Sigmoid colon (tissue), 7 donors: ENCODE measurements around the gene SEMA7A. TPM values are rescaled to one million over a fixed set of nuclear protein-coding genes. Genes with fewer than 3 reads are reported as not detected.

Source experiments
- DNase-seq: peaks from one replicate; pipeline ENCODE4 v3.0.0-alpha.2; 2019
- H3K27ac ChIP-seq, 4 donors: fragments of 200-600 bp; sonication (generic); one replicate each; pipeline ENCODE4 v1.5.1; 2016 to 2019; ENCODE audit warnings: mild to moderate bottlenecking in 1 of 4
- H3K27me3 ChIP-seq, 3 donors: fragments of 200-600 bp; sonication (generic); one replicate each; pipeline ENCODE4 v1.5.1; 2019; ENCODE audit warnings: mild to moderate bottlenecking in 1 of 3
- H3K36me3 ChIP-seq, 4 donors: fragments of 200-600 bp; sonication (generic); one replicate each; pipeline ENCODE4 v1.5.1; 2016 to 2019
- H3K4me1 ChIP-seq, 4 donors: fragments of 200-600 bp; sonication (generic); one replicate each; pipeline ENCODE4 v1.5.1; 2017 to 2019
- H3K4me3 ChIP-seq, 4 donors: fragments of 200-600 bp; sonication (generic); one replicate each; pipeline ENCODE4 v1.5.1; 2017 to 2019; ENCODE audit warnings: mild to moderate bottlenecking in 2 of 4, moderate library complexity in 1 of 4
- H3K9me3 ChIP-seq, 4 donors: fragments of 200-600 bp in 3 of 4; sonication (generic) in 3 of 4; one replicate each; pipeline versions ENCODE4 v1.5.1 to v1.6.1; 2013 to 2019
- EP300 ChIP-seq, 4 donors: sonication (generic); formaldehyde crosslinking; IDR thresholded peaks; one replicate each; pipeline ENCODE4 v1.6.1; 2017; ENCODE audit warnings: antibody characterized with exemption in 4 of 4
- POLR2A ChIP-seq, 2 donors: fragments of 450-650 bp; IDR thresholded peaks; one replicate each; pipeline ENCODE4 v1.6.1; 2016; ENCODE audit warnings: antibody characterized with exemption in 2 of 2, mild to moderate bottlenecking in 2 of 2, moderate library complexity in 2 of 2
- POLR2AphosphoS5 ChIP-seq, 4 donors: sonication (generic); formaldehyde crosslinking; IDR thresholded peaks; one replicate each; pipeline ENCODE4 v1.6.1; 2017; ENCODE audit warnings: antibody characterized with exemption in 4 of 4
- WGBS, 2 donors: extraction: QIAGEN DNeasy Blood & Tissue Kit; methylation state at CpG; one replicate each; pipeline ENCODE4 v1.1.7; 2013; 5-methylcytosine and 5-hydroxymethylcytosine counted together
- intact Hi-C: fragments of 100-400 bp; cut with DNase I; formaldehyde crosslinking; loops from one replicate; pipeline ENCODE4 v1.15.1; 2023
- polyA plus RNA-seq, 3 donors: library from polyadenylated mRNA; stranded (reverse); fragments of 200-250 nt; gene quantifications; one replicate each; pipeline ENCODE4 v1.2.3, GENCODE V29; 2013
- total RNA-seq, 4 donors: library from RNA; depleted of rRNA; stranded (reverse); fragments of >200 nt; gene quantifications; one replicate each; pipeline ENCODE4 v1.1.0, GENCODE V29; 2016
- TF ChIP-seq, protein P1 (sequence below), 4 experiments: fragments of 450-650 bp in 3 of 4; fragments of 200-600 bp in 1 of 4; IDR thresholded peaks; one replicate each; pipeline ENCODE4 v1.5.1; 2016 to 2019; ENCODE audit warnings: antibody characterized with exemption in 4 of 4, mild to moderate bottlenecking in 3 of 4, moderate library complexity in 2 of 4
- donor health status: healthy with polysubstance abuse.
- donor health status: Bipolar disorder and iron deficiency.
- donor health status: healthy.

SEMA7A gene
- total and polyA plus RNA-seq, 7 donors, result 0.28 to 9.8 (median 1.2) TPM; not detected in 1

DNA sequence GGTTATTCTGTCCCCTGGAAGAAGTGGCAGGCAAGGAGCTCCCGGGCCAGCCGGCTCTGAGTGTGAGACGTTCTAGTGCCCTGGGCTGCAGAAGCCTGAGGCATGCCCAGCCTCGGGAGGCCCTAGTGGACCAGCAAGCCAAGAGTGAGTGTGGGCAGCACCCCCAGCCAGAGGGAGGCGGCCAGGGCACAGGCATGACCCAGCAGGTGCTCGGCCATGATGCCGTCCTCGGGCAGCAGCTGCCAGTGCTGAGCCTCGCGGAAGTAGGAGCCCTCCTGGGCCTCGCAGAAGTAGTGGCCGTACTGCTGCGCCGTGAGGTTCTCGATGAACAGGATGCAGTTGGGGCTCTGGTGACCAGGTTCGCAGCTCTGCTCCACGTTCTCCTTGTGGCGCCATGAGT is 23.3 kb downstream of the SEMA7A start:
- H3K27me3 ChIP-seq, result no peaks in the 10 kb centered on the region
- DNase-seq, result no peak
- WGBS, 2 donors, result 94 to 95% methylated on average over 18 of the region's 18 CpGs
- H3K4me1 ChIP-seq, result no peaks in the 10 kb centered on the region
- H3K4me3 ChIP-seq, result no peak overlapping the region
- no peaks in the 10 kb centered on the region for H3K36me3 ChIP-seq
- H3K9me3 ChIP-seq, result no peaks in the 10 kb centered on the region
- TF ChIP-seq POLR2AphosphoS5 (IDR thresholded peaks at IDR 0.05) (no peak), EP300 (IDR thresholded peaks at IDR 0.05) (no peak), POLR2A (IDR thresholded peaks at IDR 0.05) (no peak)
- TF ChIP-seq, protein P1, sequence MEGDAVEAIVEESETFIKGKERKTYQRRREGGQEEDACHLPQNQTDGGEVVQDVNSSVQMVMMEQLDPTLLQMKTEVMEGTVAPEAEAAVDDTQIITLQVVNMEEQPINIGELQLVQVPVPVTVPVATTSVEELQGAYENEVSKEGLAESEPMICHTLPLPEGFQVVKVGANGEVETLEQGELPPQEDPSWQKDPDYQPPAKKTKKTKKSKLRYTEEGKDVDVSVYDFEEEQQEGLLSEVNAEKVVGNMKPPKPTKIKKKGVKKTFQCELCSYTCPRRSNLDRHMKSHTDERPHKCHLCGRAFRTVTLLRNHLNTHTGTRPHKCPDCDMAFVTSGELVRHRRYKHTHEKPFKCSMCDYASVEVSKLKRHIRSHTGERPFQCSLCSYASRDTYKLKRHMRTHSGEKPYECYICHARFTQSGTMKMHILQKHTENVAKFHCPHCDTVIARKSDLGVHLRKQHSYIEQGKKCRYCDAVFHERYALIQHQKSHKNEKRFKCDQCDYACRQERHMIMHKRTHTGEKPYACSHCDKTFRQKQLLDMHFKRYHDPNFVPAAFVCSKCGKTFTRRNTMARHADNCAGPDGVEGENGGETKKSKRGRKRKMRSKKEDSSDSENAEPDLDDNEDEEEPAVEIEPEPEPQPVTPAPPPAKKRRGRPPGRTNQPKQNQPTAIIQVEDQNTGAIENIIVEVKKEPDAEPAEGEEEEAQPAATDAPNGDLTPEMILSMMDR (IDR thresholded peaks at IDR 0.05), result no peak
- H3K27ac ChIP-seq, result no peak overlapping the region
- intact Hi-C loops, result no loop called here

DNA sequence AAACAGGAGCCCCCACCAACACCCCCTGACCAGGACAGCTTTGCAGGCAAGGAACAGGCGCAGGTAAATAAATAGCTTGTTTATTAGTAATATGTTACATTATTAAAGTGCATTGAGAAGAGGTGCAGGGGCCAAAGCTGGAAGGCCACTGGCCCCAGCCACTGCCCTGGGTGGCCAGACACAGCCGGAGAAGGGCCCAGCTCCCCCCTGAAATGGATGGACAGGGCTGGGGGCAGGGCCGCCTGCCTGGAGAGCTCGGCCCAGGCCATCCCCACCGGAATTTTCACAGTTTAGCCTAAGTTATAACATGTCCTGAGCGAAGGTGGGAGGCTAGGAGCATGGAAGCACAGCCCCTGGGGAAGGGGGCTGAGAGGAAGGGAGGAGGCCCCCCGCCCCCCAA is 24.5 kb downstream of the SEMA7A start:
- Histone ChIP-seq H3K4me3 (no peak overlapping the region), H3K27ac (no peak overlapping the region), H3K27me3 (no peaks in the 10 kb centered on the region), H3K4me1 (no peaks in the 10 kb centered on the region), H3K9me3 (no peaks in the 10 kb centered on the region), H3K36me3 (no peaks in the 10 kb centered on the region)
- TF ChIP-seq, protein P1 (IDR thresholded peaks at IDR 0.05), result no peak
- WGBS, 2 donors, result 65 to 80% methylated on average over 7 of the region's 7 CpGs
- no peak for DNase-seq
- intact Hi-C loops, result no loop called here

DNA sequence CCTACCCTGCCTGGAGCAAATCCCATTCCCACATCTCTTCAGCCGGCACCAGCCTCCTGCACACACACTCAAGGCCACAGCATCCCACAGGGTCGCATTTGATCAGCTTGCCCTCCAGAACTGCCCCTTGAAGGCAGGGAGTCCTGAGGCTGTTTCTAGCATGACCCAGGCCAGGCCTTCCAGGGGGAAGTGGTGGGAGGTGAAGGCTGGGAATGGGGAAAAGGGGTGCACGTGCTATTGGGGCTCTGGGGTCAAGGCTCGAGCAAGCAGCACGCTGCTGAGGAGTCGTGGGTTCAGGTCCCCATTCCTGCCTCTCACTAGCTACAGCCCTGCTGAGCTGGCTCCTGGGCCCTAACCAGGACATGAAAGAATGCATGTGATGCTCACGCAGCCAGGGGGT is 24.9 kb downstream of the SEMA7A start:
- H3K27ac ChIP-seq, result no peak overlapping the region
- H3K4me3 ChIP-seq, result no peak overlapping the region

DNA sequence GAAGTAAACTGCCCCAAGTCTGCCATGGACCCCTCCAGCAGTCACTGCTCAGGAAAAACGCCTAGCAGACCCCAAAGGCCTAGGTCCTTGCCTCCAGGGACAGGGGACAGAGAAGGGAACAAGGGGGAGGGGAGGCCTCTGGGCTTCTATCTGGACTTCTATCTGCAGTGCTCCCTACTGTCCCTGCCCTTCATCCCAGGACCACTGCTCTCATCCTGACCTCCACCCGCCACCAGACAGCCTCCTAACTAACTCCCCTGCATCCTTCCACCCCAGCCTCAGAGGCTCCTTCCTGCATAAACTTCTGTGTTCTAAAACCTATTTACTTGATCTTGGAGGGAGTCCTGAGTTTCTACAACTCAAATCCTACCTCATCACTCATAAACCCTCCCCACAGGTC is 25.4 kb downstream of the SEMA7A start:
- H3K27ac ChIP-seq, result no peak overlapping the region
- no peak for DNase-seq
- H3K9me3 ChIP-seq, result no peaks in the 10 kb centered on the region
- H3K4me3 ChIP-seq, result no peak overlapping the region
- H3K4me1 ChIP-seq, result no peaks in the 10 kb centered on the region
- WGBS, 2 donors, result 71 to 90% methylated on average over 2 of the region's 2 CpGs
- no peaks in the 10 kb centered on the region for H3K36me3 ChIP-seq
- intact Hi-C loops, result no loop called here
- TF ChIP-seq POLR2A (IDR thresholded peaks at IDR 0.05) (no peak), EP300 (IDR thresholded peaks at IDR 0.05) (no peak), POLR2AphosphoS5 (IDR thresholded peaks at IDR 0.05) (no peak)
- TF ChIP-seq, protein P1 (IDR thresholded peaks at IDR 0.05), result no peak
- H3K27me3 ChIP-seq, result peaks cover 0 to 2% (median 0%) of the 10 kb centered on the region in 3 donors

More for the DNA sequence above, 24.9 kb downstream of the SEMA7A start:
- Histone ChIP-seq H3K4me1 (no peaks in the 10 kb centered on the region), H3K36me3 (no peaks in the 10 kb centered on the region), H3K9me3 (no peaks in the 10 kb centered on the region), H3K27me3 (no peaks in the 10 kb centered on the region)
- TF ChIP-seq POLR2AphosphoS5 (IDR thresholded peaks at IDR 0.05), result no peak
- TF ChIP-seq, protein P1 (IDR thresholded peaks at IDR 0.05), result no peak
- TF ChIP-seq POLR2A (IDR thresholded peaks at IDR 0.05), result no peak
- no peak for TF ChIP-seq EP300 (IDR thresholded peaks at IDR 0.05)
- intact Hi-C loops, result no loop called here
- DNase-seq, result no peak
- 69 to 76% methylated on average over 7 of the region's 7 CpGs for WGBS, 2 donors

DNA sequence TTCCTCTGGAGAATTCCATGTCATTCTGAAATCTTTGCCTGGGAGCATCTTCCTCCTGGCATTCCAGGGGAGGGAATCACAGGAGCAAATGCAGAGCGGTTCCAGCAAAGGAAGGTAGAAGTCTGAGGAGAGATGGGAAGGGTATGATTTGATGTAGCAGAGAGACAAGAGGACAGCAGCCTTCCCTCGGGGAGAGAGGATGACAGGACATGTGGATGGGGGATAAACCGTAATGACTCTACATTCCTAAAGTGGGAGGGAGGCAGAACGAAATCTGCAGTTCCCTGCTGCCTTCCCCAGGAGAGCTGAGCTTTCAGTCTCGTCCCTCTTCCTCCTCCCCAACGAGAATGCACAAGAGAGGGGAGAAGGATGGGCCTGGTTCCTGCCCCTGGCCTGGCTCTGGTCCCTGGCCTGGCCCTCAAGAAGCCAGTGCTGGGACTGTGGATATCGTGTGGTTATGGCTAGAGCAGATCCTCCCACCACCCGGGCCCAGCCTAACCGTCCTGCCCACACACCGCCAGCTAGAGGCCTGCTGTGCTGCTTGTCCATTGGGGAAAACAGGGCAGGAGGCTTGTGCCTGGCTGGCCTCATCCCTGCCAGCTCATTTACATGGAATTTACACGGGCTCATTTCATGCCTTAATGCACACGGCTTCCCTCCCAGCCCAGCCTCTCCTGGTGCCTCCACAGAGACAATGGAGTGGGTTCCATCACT is 26.6 kb downstream of the SEMA7A start:
- WGBS, 2 donors, result 32 to 62% methylated on average over 12 of the region's 12 CpGs
- H3K9me3 ChIP-seq, result no peaks in the 10 kb centered on the region
- intact Hi-C loops, result no loop called here

More for the DNA sequence above, 26.6 kb downstream of the SEMA7A start:
- DNase-seq, result no peak
- TF ChIP-seq, protein P1 (IDR thresholded peaks at IDR 0.05), result no peak
- TF ChIP-seq POLR2A (IDR thresholded peaks at IDR 0.05) (no peak), EP300 (IDR thresholded peaks at IDR 0.05) (no peak)
- Histone ChIP-seq H3K27me3 (peaks cover 0 to 10% (median 0%) of the 10 kb centered on the region in 3 donors), H3K27ac (no peak overlapping the region), H3K4me1 (no peaks in the 10 kb centered on the region), H3K36me3 (no peaks in the 10 kb centered on the region), H3K4me3 (no peak overlapping the region)
